HEK293 (cell line): ENCODE results near the gene RNASEH2A.

Source experiments
- AEBP2 ChIP-seq: fragments of 450-650 bp; formaldehyde crosslinking; IDR thresholded peaks from 2 replicates; pipeline ENCODE4 v1.5.1; 2016; ENCODE audit warnings: missing biosample characterization, missing genetic modification characterization, borderline replicate concordance
- HIC1 ChIP-seq: fragments of 450-650 bp; formaldehyde crosslinking; IDR thresholded peaks from 2 replicates; pipeline ENCODE4 v1.5.1; 2016; ENCODE audit warnings: missing biosample characterization, missing genetic modification characterization
- KLF9 ChIP-seq: fragments of 450-650 bp; formaldehyde crosslinking; IDR thresholded peaks from 2 replicates; pipeline ENCODE4 v1.5.1; 2016; ENCODE audit warnings: missing biosample characterization, missing genetic modification characterization, low read depth
- MZF1 ChIP-seq: fragments of 450-650 bp; formaldehyde crosslinking; IDR thresholded peaks from 2 replicates; pipeline ENCODE4 v1.5.1; 2017; ENCODE audit warnings: missing biosample characterization, missing genetic modification characterization, borderline replicate concordance
- OSR2 ChIP-seq: fragments of 450-650 bp; formaldehyde crosslinking; IDR thresholded peaks from 2 replicates; pipeline ENCODE4 v1.5.1; 2016; ENCODE audit warnings: missing biosample characterization, missing genetic modification characterization
- SALL2 ChIP-seq: fragments of 450-650 bp; formaldehyde crosslinking; IDR thresholded peaks from 2 replicates; pipeline ENCODE4 v1.5.0; 2017; ENCODE audit warnings: missing biosample characterization, mild to moderate bottlenecking, missing genetic modification characterization, borderline replicate concordance
- ZBTB17 ChIP-seq: fragments of 450-650 bp; formaldehyde crosslinking; IDR thresholded peaks from 2 replicates; pipeline ENCODE4 v1.5.1; 2016; ENCODE audit warnings: missing biosample characterization, missing genetic modification characterization
- ZBTB21 ChIP-seq: fragments of 450-650 bp; formaldehyde crosslinking; IDR thresholded peaks from 2 replicates; pipeline ENCODE4 v1.5.1; 2017; ENCODE audit warnings: missing biosample characterization, missing genetic modification characterization
- ZBTB8A ChIP-seq: fragments of 450-650 bp; formaldehyde crosslinking; IDR thresholded peaks from 2 replicates; pipeline ENCODE4 v1.5.1; 2016; ENCODE audit warnings: missing biosample characterization, missing genetic modification characterization
- ZNF114 ChIP-seq: fragments of 450-650 bp; formaldehyde crosslinking; IDR thresholded peaks from 2 replicates; pipeline ENCODE4 v1.5.0; 2017; ENCODE audit warnings: missing biosample characterization, missing genetic modification characterization
- ZNF146 ChIP-seq: fragments of 450-650 bp; formaldehyde crosslinking; IDR thresholded peaks from 2 replicates; pipeline ENCODE4 v1.5.1; 2016; ENCODE audit warnings: missing biosample characterization, missing genetic modification characterization
- ZNF169 ChIP-seq: fragments of 450-650 bp; formaldehyde crosslinking; IDR thresholded peaks from 2 replicates; pipeline ENCODE4 v1.5.1; 2016; ENCODE audit warnings: missing biosample characterization, missing genetic modification characterization
- ZNF174 ChIP-seq: fragments of 450-650 bp; formaldehyde crosslinking; IDR thresholded peaks from 2 replicates; pipeline ENCODE4 v1.5.0; 2017; ENCODE audit warnings: missing biosample characterization, mild to moderate bottlenecking, missing genetic modification characterization
- ZNF19 ChIP-seq: fragments of 450-650 bp; formaldehyde crosslinking; IDR thresholded peaks from 2 replicates; pipeline ENCODE4; 2016; ENCODE audit warnings: missing biosample characterization, missing genetic modification characterization, low read depth
- ZNF202 ChIP-seq: fragments of 450-650 bp; formaldehyde crosslinking; IDR thresholded peaks from 2 replicates; pipeline ENCODE4 v1.5.1; 2016; ENCODE audit warnings: missing biosample characterization, missing genetic modification characterization, borderline replicate concordance
- ZNF211 ChIP-seq: fragments of 450-650 bp; formaldehyde crosslinking; IDR thresholded peaks from 2 replicates; pipeline ENCODE4 v1.5.1; 2016; ENCODE audit warnings: low read depth, missing biosample characterization, missing genetic modification characterization
- ZNF354C ChIP-seq: fragments of 450-650 bp; formaldehyde crosslinking; IDR thresholded peaks from 2 replicates; pipeline ENCODE4 v1.5.1; 2016; ENCODE audit warnings: missing biosample characterization, missing genetic modification characterization, low read depth, borderline replicate concordance
- ZNF518A ChIP-seq: fragments of 450-650 bp; formaldehyde crosslinking; conservative IDR thresholded peaks from 2 replicates; pipeline ENCODE4 v1.5.1; 2016; ENCODE audit warnings: low read depth, missing biosample characterization, missing genetic modification characterization
- ZNF521 ChIP-seq: fragments of 450-650 bp; formaldehyde crosslinking; IDR thresholded peaks from 2 replicates; pipeline ENCODE4 v1.5.1; 2017; ENCODE audit warnings: missing biosample characterization, mild to moderate bottlenecking, missing genetic modification characterization
- ZNF561 ChIP-seq: fragments of 450-650 bp; IDR thresholded peaks from 2 replicates; pipeline ENCODE4 v1.5.1; 2018; ENCODE audit warnings: missing biosample characterization, missing genetic modification characterization, borderline replicate concordance
- ZNF621 ChIP-seq: fragments of 450-650 bp; formaldehyde crosslinking; IDR thresholded peaks from 2 replicates; pipeline ENCODE4 v1.5.1; 2017; ENCODE audit warnings: missing biosample characterization, missing genetic modification characterization
- ZNF629 ChIP-seq: fragments of 450-650 bp; formaldehyde crosslinking; IDR thresholded peaks from 2 replicates; pipeline ENCODE4 v1.5.1; 2017; ENCODE audit warnings: missing biosample characterization, missing genetic modification characterization
- ZNF670 ChIP-seq: fragments of 450-650 bp; formaldehyde crosslinking; IDR thresholded peaks from 2 replicates; pipeline ENCODE4 v1.5.1; 2016; ENCODE audit warnings: missing biosample characterization, missing genetic modification characterization, low read depth
- ZNF701 ChIP-seq: fragments of 450-650 bp; formaldehyde crosslinking; IDR thresholded peaks from 2 replicates; pipeline ENCODE4 v1.5.1; 2016; ENCODE audit warnings: missing biosample characterization, missing genetic modification characterization
- TF ChIP-seq, protein P1 (sequence below): fragments of 450-650 bp; formaldehyde crosslinking; IDR thresholded peaks from 2 replicates; pipeline ENCODE4 v1.5.1; 2017; ENCODE audit warnings: missing biosample characterization, mild to moderate bottlenecking, missing genetic modification characterization, moderate library complexity
- TF ChIP-seq, protein P2 (sequence below): fragments of 450-650 bp; formaldehyde crosslinking; conservative IDR thresholded peaks from 2 replicates; pipeline ENCODE4 v1.5.1; 2016; ENCODE audit warnings: low read depth, missing biosample characterization, missing genetic modification characterization

Gene RNASEH2A

DNA sequence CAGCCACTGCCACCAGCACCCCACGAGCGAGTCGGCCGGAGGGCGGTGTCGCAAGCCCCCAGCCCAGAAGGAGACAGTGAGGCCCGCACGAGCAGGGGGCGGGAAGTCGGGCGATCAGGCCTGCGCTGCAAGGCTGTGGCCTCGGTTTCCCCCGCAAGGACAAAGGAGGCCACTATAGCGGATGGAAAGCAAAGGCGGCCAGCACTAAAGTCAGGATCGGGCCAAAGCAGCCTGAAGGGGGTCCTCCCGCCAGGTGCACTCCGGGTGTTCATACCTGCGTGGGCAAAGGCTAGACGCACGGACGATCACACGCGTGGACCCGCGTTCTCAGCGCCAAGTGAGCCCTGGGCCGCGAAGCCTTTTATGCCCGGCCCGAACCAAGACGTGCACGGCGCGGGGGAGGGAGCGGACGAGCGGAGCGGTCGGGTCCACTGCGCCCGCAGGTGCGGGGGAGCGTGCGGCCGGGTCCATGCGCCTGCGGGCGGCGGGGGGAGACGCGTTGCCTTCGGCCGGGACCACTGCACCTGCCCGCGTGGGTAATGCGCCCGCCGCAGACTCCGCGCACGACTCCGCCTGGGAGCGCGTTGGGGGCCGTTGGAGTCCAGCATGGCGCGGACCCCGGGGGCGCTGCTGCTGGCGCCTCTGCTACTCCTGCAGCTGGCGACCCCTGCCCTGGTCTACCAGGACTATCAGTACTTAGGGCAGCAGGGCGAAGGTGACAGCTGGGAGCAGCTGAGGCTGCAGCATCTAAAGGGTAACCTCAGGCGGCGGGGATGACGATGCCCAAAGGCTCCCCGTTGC, 4.7 kb upstream of the RNASEH2A start, which contains the start of the genes PRDX2 and THSD8 (continued):
- TF ChIP-seq ZBTB8A (tag by site-specific recombination) (peak; percentile 87), ZNF146 (tag by site-specific recombination) (no peak), ZNF202 (tag by site-specific recombination) (no peak), OSR2 (tag by site-specific recombination) (0 out of 2 replicates have a peak, but pooled peaks have one; percentile 31), ZNF169 (no peak), ZNF629 (tag by site-specific recombination) (no peak; the same call in 1 of the 2 replicates), ZNF19 (tag by site-specific recombination) (no peak), ZBTB21 (tag by site-specific recombination) (no peak), ZNF354C (no peak), ZNF670 (tag by site-specific recombination) (no peak), ZNF701 (tag by site-specific recombination) (no peak), ZNF211 (tag by site-specific recombination) (no peak), ZNF561 (tag by site-specific recombination) (peak; percentile 85), KLF9 (tag by site-specific recombination) (peak; percentile 58), AEBP2 (peak; percentile 9; the same call in 1 of the 2 replicates), ZNF621 (no peak), ZNF114 (no peak), MZF1 (no peak), ZNF518A (tag by site-specific recombination) (no peak), ZNF521 (tag by site-specific recombination) (no peak), ZBTB17 (tag by site-specific recombination) (peak; percentile 44; the same call in 1 of the 2 replicates), SALL2 (tag by site-specific recombination) (no peak), ZNF174 (tag by site-specific recombination) (no peak), HIC1 (peak; percentile 59; the same call in 1 of the 2 replicates)
- TF ChIP-seq, protein P1, sequence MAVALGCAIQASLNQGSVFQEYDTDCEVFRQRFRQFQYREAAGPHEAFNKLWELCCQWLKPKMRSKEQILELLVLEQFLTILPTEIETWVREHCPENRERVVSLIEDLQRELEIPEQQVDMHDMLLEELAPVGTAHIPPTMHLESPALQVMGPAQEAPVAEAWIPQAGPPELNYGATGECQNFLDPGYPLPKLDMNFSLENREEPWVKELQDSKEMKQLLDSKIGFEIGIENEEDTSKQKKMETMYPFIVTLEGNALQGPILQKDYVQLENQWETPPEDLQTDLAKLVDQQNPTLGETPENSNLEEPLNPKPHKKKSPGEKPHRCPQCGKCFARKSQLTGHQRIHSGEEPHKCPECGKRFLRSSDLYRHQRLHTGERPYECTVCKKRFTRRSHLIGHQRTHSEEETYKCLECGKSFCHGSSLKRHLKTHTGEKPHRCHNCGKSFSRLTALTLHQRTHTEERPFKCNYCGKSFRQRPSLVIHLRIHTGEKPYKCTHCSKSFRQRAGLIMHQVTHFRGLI = no peak
- TF ChIP-seq, protein P2, sequence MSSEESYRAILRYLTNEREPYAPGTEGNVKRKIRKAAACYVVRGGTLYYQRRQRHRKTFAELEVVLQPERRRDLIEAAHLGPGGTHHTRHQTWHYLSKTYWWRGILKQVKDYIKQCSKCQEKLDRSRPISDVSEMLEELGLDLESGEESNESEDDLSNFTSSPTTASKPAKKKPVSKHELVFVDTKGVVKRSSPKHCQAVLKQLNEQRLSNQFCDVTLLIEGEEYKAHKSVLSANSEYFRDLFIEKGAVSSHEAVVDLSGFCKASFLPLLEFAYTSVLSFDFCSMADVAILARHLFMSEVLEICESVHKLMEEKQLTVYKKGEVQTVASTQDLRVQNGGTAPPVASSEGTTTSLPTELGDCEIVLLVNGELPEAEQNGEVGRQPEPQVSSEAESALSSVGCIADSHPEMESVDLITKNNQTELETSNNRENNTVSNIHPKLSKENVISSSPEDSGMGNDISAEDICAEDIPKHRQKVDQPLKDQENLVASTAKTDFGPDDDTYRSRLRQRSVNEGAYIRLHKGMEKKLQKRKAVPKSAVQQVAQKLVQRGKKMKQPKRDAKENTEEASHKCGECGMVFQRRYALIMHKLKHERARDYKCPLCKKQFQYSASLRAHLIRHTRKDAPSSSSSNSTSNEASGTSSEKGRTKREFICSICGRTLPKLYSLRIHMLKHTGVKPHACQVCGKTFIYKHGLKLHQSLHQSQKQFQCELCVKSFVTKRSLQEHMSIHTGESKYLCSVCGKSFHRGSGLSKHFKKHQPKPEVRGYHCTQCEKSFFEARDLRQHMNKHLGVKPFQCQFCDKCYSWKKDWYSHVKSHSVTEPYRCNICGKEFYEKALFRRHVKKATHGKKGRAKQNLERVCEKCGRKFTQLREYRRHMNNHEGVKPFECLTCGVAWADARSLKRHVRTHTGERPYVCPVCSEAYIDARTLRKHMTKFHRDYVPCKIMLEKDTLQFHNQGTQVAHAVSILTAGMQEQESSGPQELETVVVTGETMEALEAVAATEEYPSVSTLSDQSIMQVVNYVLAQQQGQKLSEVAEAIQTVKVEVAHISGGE = peak; percentile 73
